Activated B cell treated with CpG ODN at 0.5 μM for 24 hours (primary cell): Measurements from ENCODE around the gene NUDT22. TPM values are rescaled to one million over a fixed set of nuclear protein-coding genes. Genes with fewer than 3 reads are reported as not detected.
A peak's percentile ranks its signal among the peaks of the same experiment; 100 is the strongest.

Source experiments
- ATAC-seq: fragments of 200-7000 bp; cut with Tn5 transposase; one replicate; pipeline ENCODE4 v1.10.0; 2021; ENCODE audit warnings: low read depth, mild to moderate bottlenecking, moderate library complexity
- CTCF ChIA-PET: fragments of 350-600 bp; sonication (Branson Sonifier 250); formaldehyde crosslinking; loops from one replicate; lab custom pipeline; 2021; ENCODE audit warnings: antibody characterized with exemption; lab: Charles Lee
- POLR2A ChIA-PET: fragments of 350-600 bp; sonication (Branson Sonifier 250); formaldehyde crosslinking; loops from one replicate; lab custom pipeline; 2021; ENCODE audit warnings: antibody characterized with exemption; lab: Charles Lee
- DNase-seq: peaks from one replicate; pipeline ENCODE4 v3.0.0; 2022
- H3K27ac Mint-ChIP-seq: one replicate; pipeline ENCODE4 v1.8.0; 2020; ENCODE audit warnings: mixed read lengths
- H3K27me3 Mint-ChIP-seq: one replicate; pipeline ENCODE4 v1.8.0; 2021; ENCODE audit warnings: mixed read lengths
- H3K36me3 Mint-ChIP-seq: one replicate; pipeline ENCODE4 v1.8.0; 2021; ENCODE audit warnings: low read depth, mixed read lengths
- H3K4me1 Mint-ChIP-seq: one replicate; pipeline ENCODE4 v1.8.0; 2021; ENCODE audit warnings: mixed read lengths
- H3K4me3 Mint-ChIP-seq: one replicate; pipeline ENCODE4 v1.8.0; 2020; ENCODE audit warnings: mild to moderate bottlenecking, mixed read lengths
- H3K9me3 Mint-ChIP-seq: one replicate; pipeline ENCODE4 v1.8.0; 2020; ENCODE audit warnings: mixed read lengths
- intact Hi-C: fragments of 100-400 bp; cut with micrococcal nuclease; formaldehyde crosslinking; loops from one replicate; pipeline ENCODE4 v1.15.1; 2024
- total RNA-seq: library from RNA; stranded (reverse); gene quantifications from 2 replicates; pipeline ENCODE4 v1.2.3, GENCODE V29; 2022
- TF ChIP-seq, protein P1 (sequence below): fragments of 200-600 bp; IDR thresholded peaks from one replicate; pipeline ENCODE4 v1.8.0; 2022; ENCODE audit warnings: antibody characterized with exemption, mild to moderate bottlenecking

NUDT22 gene
- total RNA-seq, 1 donor from 2014 or later, result 95.3 TPM

DNA sequence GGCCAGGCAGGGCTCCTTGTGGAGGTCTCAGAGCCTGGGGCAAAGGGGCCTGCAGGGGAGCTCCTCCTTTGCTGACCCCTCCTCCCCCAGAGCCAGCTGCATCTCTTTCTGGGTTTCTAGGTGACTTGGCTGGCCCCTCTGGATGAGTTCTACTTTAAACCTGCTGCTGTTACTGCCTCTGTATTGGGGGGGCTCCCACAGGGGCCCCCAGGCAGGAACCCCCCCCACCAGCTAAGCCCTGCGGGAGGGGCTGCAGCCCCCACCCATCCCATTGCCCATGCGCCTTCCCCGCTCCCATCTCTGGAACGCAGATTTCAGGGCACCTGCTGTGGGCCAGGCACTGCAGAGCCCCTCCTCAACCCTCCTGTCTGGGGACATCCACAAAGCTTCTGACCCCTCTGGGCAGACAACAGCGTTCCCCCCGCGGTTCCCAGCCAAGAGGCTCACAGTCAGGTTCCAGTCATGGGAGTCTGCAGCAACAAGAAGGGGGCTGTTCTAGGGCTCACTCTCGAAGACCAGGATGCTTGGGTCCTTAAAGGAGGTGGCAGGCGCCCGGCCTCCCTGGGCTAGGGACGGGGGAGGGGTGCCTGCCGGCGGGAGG is 24.4 kb downstream of the NUDT22 start:
- Mint-ChIP-seq H3K4me1 (peaks cover 22% of the 10 kb centered on the region), H3K27me3 (no peaks in the 10 kb centered on the region), H3K36me3 (peaks cover 6% of the 10 kb centered on the region), H3K4me3 (peak overlapping the region; percentile 81), H3K9me3 (no peaks in the 10 kb centered on the region), H3K27ac (peak overlapping the region; percentile 24)
- ATAC-seq (no peak), DNase-seq (no peak)
- intact Hi-C loops, result loop anchor here (1.0 kb wide), 6 partner anchors 9 to 105 kb away; partner anchors contain the start of genes BAD, FKBP2 and VEGFB
- ChIA-PET CTCF (interaction anchor here (1.2 to 2.9 kb wide), 11 partner anchors 8 to 105 kb away, joined by 3 to 14 read pairs (median 7); partner anchors contain the start of genes ESRRA, FERMT3 and FKBP2), POLR2A (interaction anchor here (1.0 to 2.8 kb wide), 10 partner anchors 9 to 64 kb away, joined by 3 to 15 read pairs (median 6); partner anchors contain the start of genes DNAJC4, ESRRA, FKBP2 and STIP1)
- TF ChIP-seq, protein P1, sequence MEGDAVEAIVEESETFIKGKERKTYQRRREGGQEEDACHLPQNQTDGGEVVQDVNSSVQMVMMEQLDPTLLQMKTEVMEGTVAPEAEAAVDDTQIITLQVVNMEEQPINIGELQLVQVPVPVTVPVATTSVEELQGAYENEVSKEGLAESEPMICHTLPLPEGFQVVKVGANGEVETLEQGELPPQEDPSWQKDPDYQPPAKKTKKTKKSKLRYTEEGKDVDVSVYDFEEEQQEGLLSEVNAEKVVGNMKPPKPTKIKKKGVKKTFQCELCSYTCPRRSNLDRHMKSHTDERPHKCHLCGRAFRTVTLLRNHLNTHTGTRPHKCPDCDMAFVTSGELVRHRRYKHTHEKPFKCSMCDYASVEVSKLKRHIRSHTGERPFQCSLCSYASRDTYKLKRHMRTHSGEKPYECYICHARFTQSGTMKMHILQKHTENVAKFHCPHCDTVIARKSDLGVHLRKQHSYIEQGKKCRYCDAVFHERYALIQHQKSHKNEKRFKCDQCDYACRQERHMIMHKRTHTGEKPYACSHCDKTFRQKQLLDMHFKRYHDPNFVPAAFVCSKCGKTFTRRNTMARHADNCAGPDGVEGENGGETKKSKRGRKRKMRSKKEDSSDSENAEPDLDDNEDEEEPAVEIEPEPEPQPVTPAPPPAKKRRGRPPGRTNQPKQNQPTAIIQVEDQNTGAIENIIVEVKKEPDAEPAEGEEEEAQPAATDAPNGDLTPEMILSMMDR, result no peak

DNA sequence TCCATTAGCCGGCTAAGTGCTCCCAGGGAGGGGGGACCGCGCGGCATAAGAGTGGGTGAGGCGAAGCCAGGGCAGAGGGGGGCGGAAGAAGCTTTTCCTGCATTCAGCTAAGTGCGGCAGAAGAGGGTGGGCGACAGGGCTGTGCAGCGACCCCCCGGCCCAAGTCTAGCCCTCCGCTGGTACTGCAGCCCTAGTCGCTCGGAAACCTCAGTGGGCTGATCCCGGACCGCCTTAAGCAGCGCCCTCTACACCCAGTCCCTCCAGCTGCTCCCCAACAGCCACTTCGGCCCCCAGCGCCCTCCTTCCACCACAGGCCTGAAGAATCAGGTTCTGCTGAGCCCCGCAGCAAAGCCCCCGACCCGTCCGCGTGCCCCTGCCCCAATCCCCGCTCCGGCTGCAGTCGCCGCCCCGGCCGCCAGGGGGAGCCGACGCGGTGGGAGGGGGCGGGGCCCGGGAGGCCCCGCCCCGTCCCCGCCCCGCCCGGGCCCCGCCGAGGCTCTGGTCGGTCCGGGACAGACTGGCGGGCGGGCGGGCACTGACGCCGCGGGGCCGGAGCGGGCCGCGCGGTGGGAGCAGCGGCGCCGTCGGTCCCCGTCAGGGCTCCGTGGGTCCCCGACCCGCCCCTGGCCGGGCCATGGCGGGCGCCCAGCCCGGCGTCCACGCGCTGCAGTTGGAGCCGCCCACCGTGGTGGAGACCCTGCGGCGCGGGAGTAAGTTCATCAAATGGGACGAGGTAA is 25.1 kb downstream of the NUDT22 start, which contains the start of gene PLCB3:
Gene PLCB3, plus strand, starts transcription at position 515 of the 737 bp plus-strand sequence. Its CDS starts 120 bp downstream, at position 635.
- ChIA-PET CTCF (interaction anchor here (0.8 to 2.9 kb wide), 8 partner anchors 10 to 104 kb away, joined by 3 to 13 read pairs (median 6); partner anchors contain the start of genes ESRRA and FKBP2), POLR2A (interaction anchor here (1.1 to 2.8 kb wide), 11 partner anchors 9 to 64 kb away, joined by 3 to 15 read pairs (median 8); partner anchors contain the start of genes ESRRA, FKBP2 and STIP1)
- peaks cover 17% of the 10 kb centered on the region for H3K4me1 Mint-ChIP-seq
- DNase-seq (peak; percentile 72), ATAC-seq (peak; percentile 65)
- peak within 1 kb of the TSS; percentile 25 for H3K27ac Mint-ChIP-seq
- H3K4me3 Mint-ChIP-seq, result peak within 1 kb of the TSS; percentile 85
- TF ChIP-seq, protein P1, result no peak
- peaks cover 2% of the 10 kb centered on the region for H3K36me3 Mint-ChIP-seq
- intact Hi-C loops, result loop anchor here (1.0 kb wide), 6 partner anchors 10 to 104 kb away; partner anchors contain the start of genes BAD, FKBP2 and VEGFB
- H3K27me3 Mint-ChIP-seq, result no peaks in the 10 kb centered on the region
- no peaks in the 10 kb centered on the region for H3K9me3 Mint-ChIP-seq

DNA sequence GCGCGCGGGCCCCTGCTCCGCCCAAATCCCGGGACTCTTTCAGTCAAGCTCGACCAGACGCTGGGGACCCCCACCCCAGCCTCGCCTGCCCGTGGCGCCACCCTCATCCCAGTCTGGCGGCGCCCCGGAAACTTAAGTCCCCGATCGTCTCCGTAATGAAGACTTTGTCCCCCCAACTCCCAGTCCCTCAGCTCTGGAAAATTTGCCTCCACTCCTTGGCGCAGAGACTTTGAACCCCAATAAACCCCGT is 25.6 kb downstream of the NUDT22 start:
- peak overlapping the region; percentile 25 for H3K27ac Mint-ChIP-seq
- TF ChIP-seq, protein P1, result no peak
- H3K4me3 Mint-ChIP-seq, result peak overlapping the region; percentile 85
- H3K27me3 Mint-ChIP-seq, result no peaks in the 10 kb centered on the region
- H3K4me1 Mint-ChIP-seq, result peaks cover 17% of the 10 kb centered on the region
- DNase-seq, result no peak
- CTCF ChIA-PET, result interaction anchor here (0.7 to 2.9 kb wide), 9 partner anchors 16 to 103 kb away, joined by 3 to 13 read pairs (median 3); partner anchors contain the start of gene ESRRA
- ATAC-seq, result no peak
- peaks cover 4% of the 10 kb centered on the region for H3K36me3 Mint-ChIP-seq
- no peaks in the 10 kb centered on the region for H3K9me3 Mint-ChIP-seq
- intact Hi-C loops, result loop anchor here (1.0 kb wide), 6 partner anchors 10 to 104 kb away; partner anchors contain the start of genes BAD, FKBP2 and VEGFB
- POLR2A ChIA-PET, result interaction anchor here (1.1 to 2.8 kb wide), 8 partner anchors 9 to 65 kb away, joined by 3 to 15 read pairs (median 8); partner anchors contain the start of genes FKBP2 and STIP1

- no peak for DNase-seq
- intact Hi-C loops, result no loop called here
- H3K4me1 Mint-ChIP-seq, result peaks cover 17% of the 10 kb centered on the region
- CTCF ChIA-PET, result interaction anchor here (0.7 to 2.9 kb wide), 8 partner anchors 15 to 67 kb away, joined by 3 to 13 read pairs (median 3); partner anchors contain the start of gene ESRRA
- TF ChIP-seq, protein P1, result no peak
- peak overlapping the region; percentile 25 for H3K27ac Mint-ChIP-seq
- peaks cover 4% of the 10 kb centered on the region for H3K36me3 Mint-ChIP-seq
- H3K27me3 Mint-ChIP-seq, result no peaks in the 10 kb centered on the region
- POLR2A ChIA-PET, result interaction anchor here (0.7 to 2.8 kb wide), 6 partner anchors 10 to 47 kb away, joined by 3 to 15 read pairs (median 6); partner anchors contain the start of gene FKBP2
- no peak for ATAC-seq
- H3K4me3 Mint-ChIP-seq, result peak overlapping the region; percentile 85
- H3K9me3 Mint-ChIP-seq, result no peaks in the 10 kb centered on the region
Observed at GRCh38 chr11:64252003-64252872, 26.2 kb downstream of the NUDT22 start.
